ENCODE measurements around the gene SMIM36.
"Not testable (repeated sequence)": the region's sequence is repeated elsewhere in the genome, so short reads cannot be mapped to it uniquely, and the experiment has no call there.

The SMIM36 gene

DNA sequence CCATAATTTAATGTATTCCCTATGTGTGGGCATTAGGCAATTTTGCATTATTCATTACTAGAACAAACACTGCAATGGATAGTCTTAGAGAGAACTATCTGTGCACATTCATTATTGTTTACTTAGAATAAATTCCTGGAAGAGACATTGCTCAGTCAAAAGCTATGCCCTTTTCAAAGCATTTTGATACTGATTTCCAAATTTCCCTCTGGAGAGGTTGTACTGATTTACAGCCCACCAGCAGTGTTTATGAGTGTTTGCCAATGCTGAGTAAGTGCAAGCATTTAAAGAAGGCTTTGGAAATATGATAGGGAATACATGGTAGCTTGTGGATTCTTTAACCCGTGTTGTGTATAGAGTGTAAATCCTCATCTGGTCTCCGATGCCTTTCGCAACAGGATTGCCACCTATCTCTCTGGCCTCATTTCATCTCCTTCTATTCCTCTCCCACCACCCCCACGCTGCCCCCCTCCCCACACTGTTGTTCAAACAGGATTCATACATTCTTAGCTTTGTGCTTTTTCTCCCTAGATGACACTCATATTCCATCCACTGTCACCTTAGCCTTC is 56.3 kb downstream of the SMIM36 start:
- no peak for DNase-seq (ENCODE audit: low read depth in 2 of 2)

DNA sequence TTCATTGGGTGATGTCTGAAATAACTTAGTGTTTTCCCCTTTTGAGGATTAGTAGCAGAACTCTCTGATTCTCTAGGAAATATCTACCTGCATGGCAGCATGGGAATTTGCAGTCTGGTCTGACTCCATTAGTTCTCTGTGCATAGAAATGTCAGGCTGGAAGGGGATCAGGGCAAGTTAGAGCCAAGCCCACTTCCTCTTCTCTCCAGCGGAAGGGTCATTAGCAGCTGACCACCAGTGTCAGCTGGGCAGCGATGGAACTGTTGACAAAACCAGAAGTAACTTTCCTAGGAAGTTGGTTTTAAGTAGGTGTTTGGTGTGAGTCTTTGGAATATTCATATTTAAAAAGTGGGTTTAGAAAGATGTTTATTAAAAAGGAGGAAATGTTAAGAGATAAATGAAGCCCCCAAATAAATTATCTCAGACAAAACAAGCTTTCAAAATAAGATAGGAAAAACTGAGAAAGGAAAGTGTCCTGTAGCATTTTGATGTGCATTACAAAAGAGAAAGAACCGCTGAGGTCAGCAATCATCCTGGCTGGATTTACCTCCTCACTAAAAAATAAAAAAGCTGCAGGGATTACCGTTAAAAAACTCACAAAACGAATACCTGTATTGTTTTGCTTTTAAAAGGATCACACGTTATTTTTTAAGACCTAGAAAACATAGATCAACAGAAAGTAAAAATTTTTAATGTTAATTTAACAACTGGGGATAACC is 57.3 kb downstream of the SMIM36 start:
- no peak for DNase-seq (ENCODE audit: low read depth in 2 of 2)

DNA sequence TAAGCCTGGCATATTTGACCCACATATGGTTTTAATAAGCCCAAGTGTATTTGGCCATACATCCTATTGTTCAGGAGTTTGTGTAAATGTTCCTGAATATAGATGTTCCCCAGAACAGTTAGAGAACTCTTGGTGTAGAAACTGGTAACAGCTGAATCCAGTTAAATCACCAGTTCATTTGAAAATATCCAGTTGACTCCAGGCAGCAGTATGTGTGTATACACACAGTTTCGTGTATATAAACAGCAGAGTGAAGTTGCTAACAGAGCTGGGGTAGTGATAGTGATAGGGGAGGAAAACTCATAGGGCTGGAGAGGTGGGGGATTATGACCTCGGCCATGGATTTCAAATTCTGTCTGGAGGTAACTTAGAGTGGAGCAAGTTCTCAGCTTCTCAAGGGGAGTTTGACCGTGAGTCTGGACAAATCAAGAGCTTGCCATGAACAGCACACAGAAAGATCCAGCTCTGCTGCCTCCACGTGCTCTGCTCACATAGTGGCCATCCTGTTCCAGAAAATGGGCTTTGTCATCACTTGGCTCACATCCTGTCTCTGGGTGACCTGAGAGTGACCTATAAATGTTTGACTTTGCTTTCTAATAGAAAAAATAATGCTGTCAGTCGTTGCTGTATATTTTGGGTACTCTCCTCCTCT is 59.0 kb downstream of the SMIM36 start:
- DNase-seq (ENCODE audit: low read depth in 2 of 2), result no peak

- DNase-seq (ENCODE audit: low read depth in 2 of 2), result no peak
Observed at GRCh38 chr17:55451758-55452138, 59.5 kb downstream of the SMIM36 start.

GRCh38 chr17:55451203-55451641 is 60.0 kb downstream of the SMIM36 start:
- no peak for DNase-seq (ENCODE audit: low read depth in 2 of 2)

GRCh38 chr17:55450232-55450825 is 60.9 kb downstream of the SMIM36 start:
- no peak for DNase-seq (ENCODE audit: low read depth in 2 of 2)

DNA sequence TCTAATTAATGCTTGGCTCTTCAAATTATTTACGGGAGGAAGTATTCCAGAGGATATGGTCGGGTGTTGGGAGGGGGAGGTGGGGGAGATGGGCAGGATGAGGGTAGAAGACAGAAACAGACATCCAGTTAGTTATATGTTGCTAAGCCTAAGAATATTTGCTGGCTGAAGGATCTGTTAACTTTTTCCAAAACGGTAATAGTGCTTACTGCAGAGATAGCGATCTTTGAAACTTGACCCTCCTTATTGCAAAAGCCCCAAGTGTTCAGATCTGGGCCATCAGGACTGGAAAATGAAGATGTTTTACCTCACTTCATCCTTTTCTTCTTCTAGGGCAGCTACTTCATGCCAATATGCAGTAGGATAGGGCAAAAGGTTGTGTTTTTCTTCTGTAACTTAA is 62.6 kb downstream of the SMIM36 start:
- DNase-seq (ENCODE audit: low read depth in 2 of 2), result no peak

DNA sequence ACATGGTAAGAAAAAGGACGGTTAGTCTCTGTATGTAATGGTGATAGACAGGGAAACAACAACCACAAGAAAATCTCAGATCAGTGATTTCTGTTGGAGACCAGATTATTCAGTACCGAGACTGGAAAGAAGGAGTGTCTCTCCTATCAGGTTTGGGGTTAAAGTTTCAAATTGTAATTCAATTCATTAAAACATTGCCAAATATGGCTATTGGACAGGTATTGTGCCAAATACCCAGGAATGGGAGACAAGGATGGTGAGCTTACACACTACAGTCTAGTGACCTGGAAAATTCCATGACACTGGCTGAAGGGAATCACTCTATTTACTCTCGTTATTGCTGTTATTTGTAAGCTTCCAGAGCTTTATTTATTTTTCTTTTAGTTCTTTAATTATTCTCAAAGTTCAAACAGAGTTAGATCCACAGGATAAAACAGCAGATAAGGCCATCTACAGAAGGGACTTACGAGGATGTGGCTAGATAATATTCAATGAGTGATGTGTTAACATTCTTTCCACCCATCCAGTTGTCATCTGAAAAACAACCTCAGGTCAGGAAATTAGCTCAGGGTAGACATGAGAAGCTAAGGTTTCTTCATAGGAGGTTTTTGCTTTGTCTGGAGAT is 64.6 kb downstream of the SMIM36 start:
- no peak for DNase-seq (ENCODE audit: low read depth in 2 of 2)

DNA sequence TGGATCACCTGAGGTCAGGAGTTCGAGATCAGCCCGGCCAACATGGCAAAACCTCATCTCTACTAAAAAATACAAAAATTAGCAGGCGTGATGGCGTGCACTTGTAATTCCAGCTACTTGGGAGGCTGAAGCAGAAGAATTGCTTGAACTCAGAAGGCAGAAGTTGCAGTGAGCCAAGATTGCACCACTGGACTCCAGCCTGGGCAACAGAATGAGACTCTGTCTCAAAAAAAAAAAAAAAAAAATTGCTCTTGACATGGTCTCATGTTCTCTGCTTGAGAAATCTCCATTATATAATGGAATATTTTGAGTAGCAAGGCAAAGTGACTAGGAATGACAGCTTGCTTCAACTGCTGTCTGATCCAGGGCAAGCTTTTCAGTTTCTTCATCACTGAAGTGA is 65.2 kb downstream of the SMIM36 start:
- DNase-seq (ENCODE audit: low read depth in 2 of 2), result not testable (repeated sequence)

DNA sequence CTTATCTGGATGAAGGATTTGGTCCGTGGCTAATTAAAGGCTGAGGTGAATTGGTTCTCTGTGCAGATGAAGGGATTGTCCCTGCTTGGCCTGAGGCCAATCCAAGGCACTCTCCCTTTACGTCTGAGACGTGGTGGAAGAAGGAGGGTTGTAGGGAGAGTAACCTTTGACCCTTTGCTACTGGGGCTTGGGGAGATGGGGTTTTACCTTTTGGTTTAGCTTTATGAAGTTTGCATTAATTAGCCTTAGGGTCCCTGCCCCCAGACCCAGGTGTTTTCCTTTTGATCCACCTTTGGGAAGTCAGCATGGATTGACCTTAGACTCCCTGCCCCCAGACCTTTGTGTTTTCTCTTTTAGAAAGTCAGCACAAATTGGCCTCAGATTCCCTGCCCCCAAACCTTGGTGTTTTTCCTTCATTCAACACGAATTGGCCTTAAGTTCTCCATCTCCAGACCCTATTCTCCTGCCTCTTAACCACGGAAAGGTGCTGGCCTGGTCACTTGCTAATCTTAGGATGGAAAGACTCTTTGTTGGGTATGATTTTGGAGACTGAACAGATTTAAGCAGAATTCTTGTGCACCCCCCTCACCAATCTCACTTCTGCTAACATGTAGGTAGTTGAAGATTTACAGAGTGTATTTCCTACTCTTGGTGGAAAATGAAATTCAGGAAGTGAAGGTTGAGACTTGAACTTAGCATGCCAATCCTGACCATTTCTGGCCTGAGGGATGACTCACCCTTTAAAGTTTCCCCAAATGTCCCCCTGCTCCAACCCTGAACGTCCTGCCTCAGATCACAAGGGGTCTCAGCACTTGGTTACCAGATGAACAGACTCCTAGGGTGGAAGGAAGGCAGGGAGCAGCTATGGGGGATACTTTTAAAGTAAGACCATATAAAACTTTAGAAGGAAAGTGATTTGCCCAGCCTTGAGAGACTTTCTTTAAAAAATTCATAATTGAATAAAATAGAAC is 66.5 kb downstream of the SMIM36 start:
- no peak for DNase-seq (ENCODE audit: low read depth in 2 of 2)

DNA sequence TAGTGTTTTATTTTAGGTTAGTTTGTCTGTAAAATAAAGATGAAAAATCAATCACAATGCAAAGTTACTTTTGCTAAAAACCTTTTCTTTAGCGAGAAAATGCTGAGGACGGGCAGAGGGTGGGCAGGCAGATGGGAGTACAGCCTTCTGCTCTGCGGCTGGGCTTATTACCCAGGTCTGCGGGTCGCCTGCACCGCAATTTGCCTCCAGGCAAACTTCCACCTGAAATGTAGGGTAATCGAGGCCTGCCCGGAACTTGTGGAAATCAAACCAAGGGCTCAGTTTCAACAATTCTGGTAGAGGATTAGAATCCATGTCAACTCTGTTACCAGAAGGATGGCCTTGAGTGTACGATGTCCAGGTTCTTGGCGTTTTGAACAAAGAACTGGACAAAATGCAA is 67.3 kb downstream of the SMIM36 start:
- no peak for DNase-seq (ENCODE audit: low read depth in 2 of 2)

GRCh38 chr17:55442953-55443683 is 68.1 kb downstream of the SMIM36 start:
- no peak for DNase-seq (ENCODE audit: low read depth in 2 of 2)

DNA sequence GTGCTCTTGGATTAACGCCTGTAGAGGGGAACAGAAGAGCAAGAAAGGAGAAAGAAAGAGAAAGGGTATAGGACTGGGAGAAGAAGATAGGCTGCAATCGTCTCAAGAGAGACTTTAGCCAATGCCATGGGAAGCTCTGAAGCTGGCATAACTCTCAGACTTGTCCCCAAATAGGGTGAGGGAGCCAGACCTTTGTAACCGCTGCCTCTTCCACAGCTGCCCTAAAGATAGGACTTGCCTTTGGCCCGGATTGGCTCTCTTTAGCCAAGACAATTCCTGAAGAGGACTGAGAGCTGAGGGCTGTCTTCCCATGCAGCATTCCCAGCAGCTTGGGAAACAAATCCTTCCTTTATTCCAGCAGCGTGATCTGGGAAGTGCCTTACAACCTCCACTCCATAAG is 68.8 kb downstream of the SMIM36 start:
- no peak for DNase-seq (ENCODE audit: low read depth in 2 of 2)

GRCh38 chr17:55441544-55441943 is 69.7 kb downstream of the SMIM36 start:
- no peak for DNase-seq (ENCODE audit: low read depth in 2 of 2)

- no peak for DNase-seq (ENCODE audit: low read depth in 2 of 2)
Observed at GRCh38 chr17:55440391-55440790, 70.9 kb downstream of the SMIM36 start.

GRCh38 chr17:55437159-55437605 is 74.1 kb downstream of the SMIM36 start:
- no peak for DNase-seq (ENCODE audit: low read depth in 2 of 2)

DNA sequence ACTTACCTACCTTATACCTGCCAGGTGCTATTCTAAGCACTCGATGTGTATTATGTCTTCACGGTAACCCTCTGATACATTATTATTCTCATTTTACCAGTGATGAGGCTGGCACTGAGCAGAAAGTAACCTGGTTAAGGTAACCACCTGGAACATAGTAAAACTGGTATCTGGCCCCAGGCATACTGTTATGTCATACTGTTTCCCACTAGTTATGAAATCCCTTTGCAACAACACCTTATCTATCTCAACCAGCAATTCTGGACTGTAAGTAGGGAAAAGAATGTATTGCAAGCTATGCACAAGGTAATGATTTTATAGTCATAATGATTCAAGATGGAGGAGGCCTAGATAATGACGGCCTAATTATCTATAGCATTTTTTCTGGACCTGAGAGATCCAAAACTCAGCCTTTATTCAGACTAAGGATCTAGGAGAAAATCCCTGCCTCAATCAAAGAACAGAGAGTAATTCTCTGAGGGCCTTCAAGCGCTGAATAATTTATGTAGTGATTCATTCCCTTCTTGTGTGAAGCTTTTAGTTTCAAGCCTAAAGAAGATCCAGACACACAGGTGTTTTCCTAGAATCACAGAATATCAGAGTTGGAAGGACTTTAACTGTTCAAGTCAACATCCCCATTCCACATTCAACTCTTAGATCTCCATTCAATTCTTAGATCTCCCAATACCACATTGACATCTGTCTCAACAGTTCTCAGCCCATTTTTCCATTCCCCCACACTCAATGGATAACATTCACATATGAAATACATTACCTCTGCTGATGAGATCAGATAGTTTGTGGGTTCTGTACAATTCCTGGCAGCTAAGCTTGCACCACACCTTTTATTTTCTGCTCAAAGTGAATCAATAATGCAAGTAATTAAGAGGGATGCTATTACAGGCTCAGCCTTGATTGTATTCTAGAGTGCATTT is 74.8 kb downstream of the SMIM36 start:
- no peak for DNase-seq (ENCODE audit: low read depth in 2 of 2)

GRCh38 chr17:55435408-55435807 is 75.8 kb downstream of the SMIM36 start:
- DNase-seq (ENCODE audit: low read depth in 2 of 2), result no peak

DNA sequence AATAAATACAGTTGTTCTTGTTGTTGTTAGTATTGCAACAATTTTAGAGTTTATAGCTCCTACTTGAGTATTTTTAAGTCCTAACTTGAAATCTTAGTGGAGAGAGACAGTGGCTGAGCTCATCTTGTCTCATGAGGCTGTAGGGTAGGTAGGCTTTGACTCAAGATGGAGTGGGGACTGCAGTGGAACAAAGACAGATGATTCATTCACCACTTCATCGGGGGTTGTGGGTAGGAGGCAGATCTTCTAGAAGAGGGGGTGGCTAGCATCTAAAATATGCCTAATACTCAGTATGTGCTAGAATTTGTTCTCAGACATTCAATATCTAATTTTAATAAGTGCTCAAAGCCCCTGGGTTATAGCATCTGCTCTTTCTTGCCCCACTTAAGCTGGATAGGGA is 76.5 kb downstream of the SMIM36 start:
- DNase-seq (ENCODE audit: low read depth in 2 of 2), result no peak
